Activated B cell treated with CpG ODN at 0.5 μM for 24 hours (primary cell): Measurements from ENCODE around the gene LRCH4. TPM values are rescaled to one million over a fixed set of nuclear protein-coding genes. Genes with fewer than 3 reads are reported as not detected.

Experiments used
- ATAC-seq: fragments of 200-7000 bp; cut with Tn5 transposase; one replicate; pipeline ENCODE4 v1.10.0; 2021; ENCODE audit warnings: low read depth, mild to moderate bottlenecking, moderate library complexity
- CTCF ChIA-PET: fragments of 350-600 bp; sonication (Branson Sonifier 250); formaldehyde crosslinking; loops from one replicate; lab custom pipeline; 2021; ENCODE audit warnings: antibody characterized with exemption; lab: Charles Lee
- POLR2A ChIA-PET: fragments of 350-600 bp; sonication (Branson Sonifier 250); formaldehyde crosslinking; loops from one replicate; lab custom pipeline; 2021; ENCODE audit warnings: antibody characterized with exemption; lab: Charles Lee
- DNase-seq: peaks from one replicate; pipeline ENCODE4 v3.0.0; 2022
- H3K27ac Mint-ChIP-seq: one replicate; pipeline ENCODE4 v1.8.0; 2020; ENCODE audit warnings: mixed read lengths
- H3K27me3 Mint-ChIP-seq: one replicate; pipeline ENCODE4 v1.8.0; 2021; ENCODE audit warnings: mixed read lengths
- H3K36me3 Mint-ChIP-seq: one replicate; pipeline ENCODE4 v1.8.0; 2021; ENCODE audit warnings: low read depth, mixed read lengths
- H3K4me1 Mint-ChIP-seq: one replicate; pipeline ENCODE4 v1.8.0; 2021; ENCODE audit warnings: mixed read lengths
- H3K4me3 Mint-ChIP-seq: one replicate; pipeline ENCODE4 v1.8.0; 2020; ENCODE audit warnings: mild to moderate bottlenecking, mixed read lengths
- H3K9me3 Mint-ChIP-seq: one replicate; pipeline ENCODE4 v1.8.0; 2020; ENCODE audit warnings: mixed read lengths
- intact Hi-C: fragments of 100-400 bp; cut with micrococcal nuclease; formaldehyde crosslinking; loops from one replicate; pipeline ENCODE4 v1.15.1; 2024
- total RNA-seq: library from RNA; stranded (reverse); gene quantifications from 2 replicates; pipeline ENCODE4 v1.2.3, GENCODE V29; 2022
- TF ChIP-seq, protein P1 (sequence below): fragments of 200-600 bp; IDR thresholded peaks from one replicate; pipeline ENCODE4 v1.8.0; 2022; ENCODE audit warnings: antibody characterized with exemption, mild to moderate bottlenecking

Gene LRCH4
- total RNA-seq, 1 donor from 2014 or later: 174 TPM

DNA sequence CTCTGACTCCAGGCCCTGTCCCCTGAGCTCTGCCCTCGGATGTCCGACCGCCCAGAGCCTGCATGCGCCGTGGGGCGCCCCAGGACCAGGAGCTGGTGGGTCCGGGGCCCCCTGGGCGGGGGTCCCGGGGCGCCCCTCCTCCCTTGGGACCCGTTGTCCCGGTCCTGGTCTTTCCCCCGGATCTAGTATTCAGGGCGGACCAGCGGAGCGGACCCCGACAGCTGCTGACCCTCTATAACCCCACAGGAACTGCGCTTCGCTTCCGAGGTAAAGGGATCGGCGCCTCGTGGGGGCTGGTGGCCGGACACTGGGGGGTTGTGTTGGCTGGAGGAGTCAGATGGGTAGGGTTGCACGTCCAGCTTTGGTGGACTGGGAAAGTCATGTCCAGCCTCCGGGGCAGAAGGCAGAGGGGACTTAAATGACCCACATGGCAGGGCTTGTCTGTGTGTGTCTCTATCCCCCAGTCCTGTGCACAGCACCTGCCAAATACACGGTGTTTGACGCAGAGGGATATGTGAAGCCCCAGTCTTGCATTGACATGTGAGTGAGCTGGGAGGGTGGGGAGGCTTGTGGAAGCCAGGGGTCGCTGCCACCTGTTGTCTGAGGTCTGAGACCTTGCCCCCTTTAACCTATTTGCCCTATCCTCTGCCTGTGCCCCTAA, 26.9 kb upstream of the LRCH4 start:
- intact Hi-C loops: loop anchor here (1.0 to 5.0 kb wide), 3 partner anchors 13 to 444 kb away; partner anchors contain the start of gene POP7
- Mint-ChIP-seq H3K27me3 (no peaks in the 10 kb centered on the region), H3K9me3 (no peaks in the 10 kb centered on the region), H3K4me3 (peak overlapping the region; percentile 99), H3K4me1 (peaks cover 19% of the 10 kb centered on the region), H3K36me3 (peaks cover 5% of the 10 kb centered on the region), H3K27ac (peak overlapping the region; percentile 24)
- POLR2A ChIA-PET: interaction anchor here (0.6 to 5.7 kb wide), 26 partner anchors 9 to 530 kb away, joined by 3 to 114 read pairs (median 5); partner anchors contain the start of genes AGFG2, FBXO24, GIGYF1 and GNB2
- TF ChIP-seq, protein P1, sequence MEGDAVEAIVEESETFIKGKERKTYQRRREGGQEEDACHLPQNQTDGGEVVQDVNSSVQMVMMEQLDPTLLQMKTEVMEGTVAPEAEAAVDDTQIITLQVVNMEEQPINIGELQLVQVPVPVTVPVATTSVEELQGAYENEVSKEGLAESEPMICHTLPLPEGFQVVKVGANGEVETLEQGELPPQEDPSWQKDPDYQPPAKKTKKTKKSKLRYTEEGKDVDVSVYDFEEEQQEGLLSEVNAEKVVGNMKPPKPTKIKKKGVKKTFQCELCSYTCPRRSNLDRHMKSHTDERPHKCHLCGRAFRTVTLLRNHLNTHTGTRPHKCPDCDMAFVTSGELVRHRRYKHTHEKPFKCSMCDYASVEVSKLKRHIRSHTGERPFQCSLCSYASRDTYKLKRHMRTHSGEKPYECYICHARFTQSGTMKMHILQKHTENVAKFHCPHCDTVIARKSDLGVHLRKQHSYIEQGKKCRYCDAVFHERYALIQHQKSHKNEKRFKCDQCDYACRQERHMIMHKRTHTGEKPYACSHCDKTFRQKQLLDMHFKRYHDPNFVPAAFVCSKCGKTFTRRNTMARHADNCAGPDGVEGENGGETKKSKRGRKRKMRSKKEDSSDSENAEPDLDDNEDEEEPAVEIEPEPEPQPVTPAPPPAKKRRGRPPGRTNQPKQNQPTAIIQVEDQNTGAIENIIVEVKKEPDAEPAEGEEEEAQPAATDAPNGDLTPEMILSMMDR: no peak
- no peak for ATAC-seq
- CTCF ChIA-PET: interaction anchor here (0.8 to 1.7 kb wide), 9 partner anchors 17 to 92 kb away, joined by 3 to 10 read pairs (median 4); partner anchors contain the start of genes GIGYF1 and POP7
- DNase-seq: peak; percentile 22

DNA sequence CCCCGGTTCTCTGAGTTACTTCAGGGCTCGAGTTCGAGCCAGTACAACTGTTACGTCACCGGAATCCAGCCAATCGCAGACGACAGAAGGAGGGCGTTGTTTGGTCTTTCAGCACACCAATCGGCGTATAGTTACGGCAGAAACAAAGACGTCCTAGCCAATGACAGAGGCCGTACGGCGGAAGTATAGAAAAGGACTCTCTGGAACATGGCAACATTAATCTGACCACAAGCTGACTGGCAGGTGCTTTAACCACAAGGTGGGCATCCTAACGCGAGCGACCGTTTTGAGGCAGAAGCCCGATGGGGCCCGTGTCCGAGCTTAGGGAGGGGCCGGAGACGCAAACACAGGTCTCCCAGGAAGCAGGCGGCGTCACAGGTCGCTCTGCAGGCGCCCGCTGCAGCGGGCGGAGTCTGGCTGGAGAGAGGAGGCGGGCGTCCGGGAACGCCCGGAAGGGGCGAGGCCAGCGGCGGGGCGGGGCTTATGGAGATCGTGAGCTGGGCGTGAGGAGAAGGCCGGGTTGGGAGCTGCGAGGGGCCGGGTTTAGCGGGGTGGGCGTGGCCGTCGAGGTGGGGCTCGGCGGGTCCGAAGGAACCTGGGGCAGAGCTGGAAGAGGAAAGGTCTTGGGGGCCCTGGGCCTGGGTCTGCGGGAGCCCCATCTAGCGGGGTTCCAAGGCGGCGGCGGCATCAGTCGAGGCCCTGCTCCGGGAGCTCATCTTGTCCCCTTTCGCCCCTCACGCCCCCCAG, 26.2 kb upstream of the LRCH4 start, which contains the start of gene MOSPD3:
MOSPD3 (plus strand) TSS at position 558 of the 747 bp plus-strand sequence. CDS start 252 bp downstream, outside the sequence.
- POLR2A ChIA-PET: interaction anchor here (0.6 to 5.7 kb wide), 28 partner anchors 9 to 889 kb away, joined by 3 to 114 read pairs (median 5); partner anchors contain the start of genes AGFG2, FBXO24, GIGYF1 and GNB2
- TF ChIP-seq, protein P1: no peak
- no peaks in the 10 kb centered on the region for H3K27me3 Mint-ChIP-seq

DNA sequence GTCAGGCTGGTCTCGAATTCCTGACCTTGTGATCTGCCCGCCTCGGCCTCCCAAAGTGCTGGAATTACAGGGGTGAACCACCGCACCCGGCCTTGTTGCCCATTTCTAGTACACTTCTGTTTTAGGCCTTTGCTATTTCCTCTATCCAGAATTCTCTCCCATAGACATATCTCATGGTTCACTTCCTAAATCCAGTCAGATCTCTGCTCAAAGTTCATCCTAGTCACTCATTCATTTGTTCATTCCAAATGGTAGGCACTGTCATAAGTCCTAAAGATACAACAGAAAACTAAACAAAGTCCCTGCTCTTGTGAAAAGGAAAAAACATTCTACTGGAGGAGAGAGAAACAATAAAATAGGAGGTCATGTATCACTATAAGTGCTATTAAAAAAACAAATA, 24.0 kb upstream of the LRCH4 start:
- DNase-seq: no peak
- no peak overlapping the region for H3K4me3 Mint-ChIP-seq
- TF ChIP-seq, protein P1: no peak
- intact Hi-C loops: loop anchor here (5.0 kb wide), 2 partner anchors 97 to 447 kb away; partner anchors contain the start of gene POP7
- H3K9me3 Mint-ChIP-seq: no peaks in the 10 kb centered on the region
- peaks cover 5% of the 10 kb centered on the region for H3K36me3 Mint-ChIP-seq
- peaks cover 31% of the 10 kb centered on the region for H3K4me1 Mint-ChIP-seq
- H3K27ac Mint-ChIP-seq: no peak overlapping the region
- H3K27me3 Mint-ChIP-seq: no peaks in the 10 kb centered on the region
- ATAC-seq: no peak
- ChIA-PET POLR2A (interaction anchor here (0.7 to 5.7 kb wide), 4 partner anchors 21 to 126 kb away, joined by 4 to 114 read pairs (median 5); partner anchors contain the start of genes FBXO24, LRCH4 and NYAP1), CTCF (no interaction called here)

More for the DNA sequence above, 26.2 kb upstream of the LRCH4 start, which contains the start of gene MOSPD3:
- Mint-ChIP-seq H3K27ac (peak within 1 kb of the TSS; percentile 100), H3K4me3 (peak within 1 kb of the TSS; percentile 99), H3K36me3 (peaks cover 5% of the 10 kb centered on the region), H3K4me1 (peaks cover 19% of the 10 kb centered on the region), H3K9me3 (no peaks in the 10 kb centered on the region)
- intact Hi-C loops: loop anchor here (1.0 to 5.0 kb wide), 3 partner anchors 26 to 445 kb away; partner anchors contain the start of genes FBXO24, LRCH4 and POP7
- peak; percentile 99 for DNase-seq
- CTCF ChIA-PET: interaction anchor here (0.8 to 1.7 kb wide), 9 partner anchors 17 to 93 kb away, joined by 3 to 10 read pairs (median 4); partner anchors contain the start of genes GIGYF1 and POP7
- ATAC-seq: peak; percentile 91

DNA sequence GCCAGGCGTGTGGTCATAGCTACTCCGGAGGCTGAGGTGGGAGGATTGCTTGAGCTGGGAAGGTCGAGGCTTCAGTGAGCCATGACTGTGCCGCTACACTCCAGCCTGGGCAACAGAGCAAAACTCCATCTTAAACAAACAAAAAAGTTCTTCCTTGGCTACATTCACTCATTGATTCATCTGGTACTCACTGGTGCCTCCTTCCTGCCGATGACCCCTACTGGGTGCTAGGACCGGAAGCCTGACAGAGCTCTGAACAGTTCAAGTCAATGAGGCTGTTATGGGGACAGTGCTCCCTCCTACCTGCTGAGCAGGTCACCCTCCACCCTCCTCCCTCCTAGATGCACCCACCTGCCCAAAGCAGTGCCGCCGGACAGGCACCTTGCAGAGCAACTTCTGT, 21.2 kb upstream of the LRCH4 start:
- H3K4me1 Mint-ChIP-seq: peaks cover 22% of the 10 kb centered on the region
- H3K4me3 Mint-ChIP-seq: no peak overlapping the region
- TF ChIP-seq, protein P1: no peak
- peaks cover 3% of the 10 kb centered on the region for H3K36me3 Mint-ChIP-seq
- no peaks in the 10 kb centered on the region for H3K9me3 Mint-ChIP-seq
- ChIA-PET POLR2A (interaction anchor here (0.6 to 4.8 kb wide), 3 partner anchors 22 to 71 kb away, joined by 3 to 32 read pairs (median 3); partner anchors contain the start of genes FBXO24 and LRCH4), CTCF (no interaction called here)
- DNase-seq (no peak), ATAC-seq (no peak)
- intact Hi-C loops: no loop called here
- H3K27ac Mint-ChIP-seq: no peak overlapping the region
- no peaks in the 10 kb centered on the region for H3K27me3 Mint-ChIP-seq
